SK-N-SH treated with all-trans-retinoic acid at 6 μM for 48 hours (cell line): ENCODE results near the gene CDK12.

Experiments
- ATAC-seq: fragments of 200-7000 bp; cut with Tn5 transposase; 3 replicates; pipeline ENCODE4 v1.9.1; 2020; ENCODE audit warnings: mild to moderate bottlenecking, moderate library complexity
- ARNTL ChIP-seq: fragments of 450-650 bp; formaldehyde crosslinking; IDR thresholded peaks from 2 replicates; pipeline ENCODE4 v1.5.0; 2020; ENCODE audit warnings: low read depth, mild to moderate bottlenecking, moderate library complexity, borderline replicate concordance
- CREB5 ChIP-seq: fragments of 250-450 bp; sonication (Bioruptor Pico); IDR thresholded peaks from 2 replicates; pipeline ENCODE4 v1.5.1; 2020; ENCODE audit warnings: low read depth, mild to moderate bottlenecking, moderate library complexity
- CSDC2 ChIP-seq: fragments of 250-450 bp; sonication (Bioruptor Pico); IDR thresholded peaks from 2 replicates; pipeline ENCODE4 v1.5.0; 2020; ENCODE audit warnings: mild to moderate bottlenecking, moderate library complexity
- CSRNP3 ChIP-seq: fragments of 250-450 bp; sonication (Bioruptor Pico); IDR thresholded peaks from 2 replicates; pipeline ENCODE4 v1.5.1; 2021; ENCODE audit warnings: mild to moderate bottlenecking, moderate library complexity
- ESRRG ChIP-seq: fragments of 250-450 bp; sonication (Bioruptor Pico); IDR thresholded peaks from 2 replicates; pipeline ENCODE4 v1.6.1; 2021; ENCODE audit warnings: mild to moderate bottlenecking
- GLIS3 ChIP-seq: fragments of 250-450 bp; sonication (Bioruptor Pico); IDR thresholded peaks from 2 replicates; pipeline ENCODE4 v1.5.0; 2020; ENCODE audit warnings: mild to moderate bottlenecking, moderate library complexity
- ISL1 ChIP-seq: fragments of 250-450 bp; sonication (Bioruptor Pico); IDR thresholded peaks from 2 replicates; pipeline ENCODE4 v2.1.2; 2022; ENCODE audit warnings: mild to moderate bottlenecking, moderate library complexity
- OSR1 ChIP-seq: fragments of 250-450 bp; sonication (Bioruptor Pico); IDR thresholded peaks from 2 replicates; pipeline ENCODE4 v1.8.0; 2022; ENCODE audit warnings: moderate library complexity, mild to moderate bottlenecking, inconsistent platforms
- PATZ1 ChIP-seq: fragments of 250-450 bp; sonication (Bioruptor Pico); IDR thresholded peaks from 2 replicates; pipeline ENCODE4 v1.8.0; 2020; ENCODE audit warnings: mild to moderate bottlenecking, moderate library complexity, borderline replicate concordance
- PPARA ChIP-seq: fragments of 250-450 bp; sonication (Bioruptor Pico); IDR thresholded peaks from 2 replicates; pipeline ENCODE4 v1.5.0; 2020; ENCODE audit warnings: mild to moderate bottlenecking, borderline replicate concordance
- RARB ChIP-seq: fragments of 250-450 bp; sonication (Bioruptor Pico); IDR thresholded peaks from 2 replicates; pipeline ENCODE4 v1.8.0; 2021; ENCODE audit warnings: mild to moderate bottlenecking, moderate library complexity
- SNAI2 ChIP-seq: fragments of 250-450 bp; sonication (Bioruptor Pico); IDR thresholded peaks from 2 replicates; pipeline ENCODE4 v1.5.0; 2020; ENCODE audit warnings: mild to moderate bottlenecking, moderate library complexity
- TCF4 ChIP-seq: fragments of 250-450 bp; sonication (Bioruptor Pico); IDR thresholded peaks from 2 replicates; pipeline ENCODE4 v1.8.0; 2021; ENCODE audit warnings: mild to moderate bottlenecking, moderate library complexity, borderline replicate concordance
- TSHZ2 ChIP-seq: fragments of 250-450 bp; sonication (Bioruptor Pico); IDR thresholded peaks from 2 replicates; pipeline ENCODE4 v1.5.0; 2020; ENCODE audit warnings: mild to moderate bottlenecking, moderate library complexity
- ZC3H10 ChIP-seq: fragments of 250-450 bp; sonication (Bioruptor Pico); IDR thresholded peaks from 2 replicates; pipeline ENCODE4 v1.5.1; 2021; ENCODE audit warnings: mild to moderate bottlenecking, moderate library complexity
- ZFP30 ChIP-seq: fragments of 450-650 bp; formaldehyde crosslinking; IDR thresholded peaks from 2 replicates; pipeline ENCODE4 v1.5.0; 2022; ENCODE audit warnings: mild to moderate bottlenecking, moderate library complexity
- ZNF565 ChIP-seq: fragments of 450-650 bp; formaldehyde crosslinking; conservative IDR thresholded peaks from 2 replicates; pipeline ENCODE4 v1.5.0; 2020; ENCODE audit warnings: low read depth, mild to moderate bottlenecking, moderate library complexity
- ZNF70 ChIP-seq: fragments of 450-650 bp; formaldehyde crosslinking; IDR thresholded peaks from 2 replicates; pipeline ENCODE4 v1.5.0; 2020; ENCODE audit warnings: mild to moderate bottlenecking, moderate library complexity
- ZNF8 ChIP-seq: fragments of 450-650 bp; formaldehyde crosslinking; IDR thresholded peaks from 2 replicates; pipeline ENCODE4 v1.5.0; 2020; ENCODE audit warnings: mild to moderate bottlenecking, moderate library complexity
- TF ChIP-seq, protein P1 (sequence below): fragments of 250-450 bp; sonication (Bioruptor Pico); IDR thresholded peaks from 2 replicates; pipeline ENCODE4 v1.8.0; 2021; ENCODE audit warnings: low read depth, mild to moderate bottlenecking, moderate library complexity, borderline replicate concordance

Gene CDK12

GRCh38 chr17:39530513-39530912 lies 69.2 kb downstream of the CDK12 start (continued):
- TF ChIP-seq, protein P1, sequence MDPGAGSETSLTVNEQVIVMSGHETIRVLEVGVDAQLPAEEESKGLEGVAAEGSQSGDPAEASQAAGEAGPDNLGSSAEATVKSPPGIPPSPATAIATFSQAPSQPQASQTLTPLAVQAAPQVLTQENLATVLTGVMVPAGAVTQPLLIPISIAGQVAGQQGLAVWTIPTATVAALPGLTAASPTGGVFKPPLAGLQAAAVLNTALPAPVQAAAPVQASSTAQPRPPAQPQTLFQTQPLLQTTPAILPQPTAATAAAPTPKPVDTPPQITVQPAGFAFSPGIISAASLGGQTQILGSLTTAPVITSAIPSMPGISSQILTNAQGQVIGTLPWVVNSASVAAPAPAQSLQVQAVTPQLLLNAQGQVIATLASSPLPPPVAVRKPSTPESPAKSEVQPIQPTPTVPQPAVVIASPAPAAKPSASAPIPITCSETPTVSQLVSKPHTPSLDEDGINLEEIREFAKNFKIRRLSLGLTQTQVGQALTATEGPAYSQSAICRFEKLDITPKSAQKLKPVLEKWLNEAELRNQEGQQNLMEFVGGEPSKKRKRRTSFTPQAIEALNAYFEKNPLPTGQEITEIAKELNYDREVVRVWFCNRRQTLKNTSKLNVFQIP (CRISPR knock-in tag) = no peak
- TF ChIP-seq ZC3H10 (CRISPR knock-in tag) (no peak), OSR1 (CRISPR knock-in tag) (no peak)

- no peak for TF ChIP-seq PATZ1 (CRISPR knock-in tag)
- no peak for TF ChIP-seq TCF4 (CRISPR knock-in tag)
- no peak for TF ChIP-seq CSRNP3
- no peak for TF ChIP-seq ZFP30 (CRISPR knock-in tag)
- TF ChIP-seq GLIS3 (CRISPR knock-in tag) = no peak
- no peak for TF ChIP-seq TSHZ2
- TF ChIP-seq ZNF8 = no peak
- TF ChIP-seq ZNF565 = no peak
- no peak for TF ChIP-seq SNAI2 (CRISPR knock-in tag)
- TF ChIP-seq ESRRG = no peak
- TF ChIP-seq CSDC2 (CRISPR knock-in tag) = no peak
- TF ChIP-seq ZC3H10 (CRISPR knock-in tag) = no peak
- no peak for TF ChIP-seq RARB (CRISPR knock-in tag)
- no peak for TF ChIP-seq PPARA (CRISPR knock-in tag)
- TF ChIP-seq CREB5 (CRISPR knock-in tag) = no peak
- no peak for ATAC-seq
Observed at GRCh38 chr17:39531252-39531651, 70.0 kb downstream of the CDK12 start.

GRCh38 chr17:39533891-39534290 lies 72.6 kb downstream of the CDK12 start:
- no peak for ATAC-seq
- TF ChIP-seq ISL1 (CRISPR knock-in tag) = no peak
- no peak for TF ChIP-seq SNAI2 (CRISPR knock-in tag)
- no peak for TF ChIP-seq GLIS3 (CRISPR knock-in tag)
- TF ChIP-seq PPARA (CRISPR knock-in tag) = no peak
- no peak for TF ChIP-seq ZNF70 (CRISPR knock-in tag)
- TF ChIP-seq OSR1 (CRISPR knock-in tag) = no peak
- TF ChIP-seq ESRRG = no peak
- TF ChIP-seq ZNF565 = no peak
- TF ChIP-seq ZFP30 (CRISPR knock-in tag) = no peak
- no peak for TF ChIP-seq CSRNP3
- no peak for TF ChIP-seq ARNTL (CRISPR knock-in tag)
- no peak for TF ChIP-seq TCF4 (CRISPR knock-in tag)
- no peak for TF ChIP-seq RARB (CRISPR knock-in tag)
- TF ChIP-seq, all 23 proteins: peak for 0
